Amniotic epithelial cell (primary cell): ENCODE results near the gene SRPK1.
A peak's percentile ranks its signal among the peaks of the same experiment; 100 is the strongest.
"Not testable (repeated sequence)": the region's sequence is repeated elsewhere in the genome, so short reads cannot be mapped to it uniquely, and the experiment has no call there.

Experiments used
- DNase-seq: peaks from one replicate; pipeline ENCODE4 v3.0.0-alpha.2; 2010; ENCODE audit warnings: low read depth

Gene SRPK1

GRCh38 chr6:35931120-35931561, 10.2 kb upstream of the SRPK1 start:
- DNase-seq, result no peak

DNA sequence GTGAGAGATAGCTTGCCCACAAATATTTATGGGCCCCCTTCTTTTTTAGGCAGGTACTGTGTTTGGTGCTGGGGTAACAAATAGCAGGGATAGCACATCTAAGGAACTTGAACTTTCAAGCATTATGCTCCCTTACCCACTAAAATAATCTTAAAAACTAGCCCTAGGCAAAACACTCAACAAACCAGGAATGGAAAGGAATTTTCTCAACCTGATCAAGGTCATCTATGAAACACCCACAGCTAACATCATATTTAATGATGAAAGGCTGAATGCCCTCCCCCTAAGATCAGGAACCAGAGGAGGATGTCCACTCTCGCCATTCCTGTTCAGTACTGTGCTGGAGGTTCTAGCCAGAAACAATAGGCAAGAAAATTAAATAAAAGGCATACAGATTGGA, 8.7 kb upstream of the SRPK1 start:
- no peak for DNase-seq

GRCh38 chr6:35926509-35927215, 5.8 kb upstream of the SRPK1 start:
- DNase-seq, result no peak

GRCh38 chr6:35925961-35926360, 5.1 kb upstream of the SRPK1 start:
- no peak for DNase-seq

DNA sequence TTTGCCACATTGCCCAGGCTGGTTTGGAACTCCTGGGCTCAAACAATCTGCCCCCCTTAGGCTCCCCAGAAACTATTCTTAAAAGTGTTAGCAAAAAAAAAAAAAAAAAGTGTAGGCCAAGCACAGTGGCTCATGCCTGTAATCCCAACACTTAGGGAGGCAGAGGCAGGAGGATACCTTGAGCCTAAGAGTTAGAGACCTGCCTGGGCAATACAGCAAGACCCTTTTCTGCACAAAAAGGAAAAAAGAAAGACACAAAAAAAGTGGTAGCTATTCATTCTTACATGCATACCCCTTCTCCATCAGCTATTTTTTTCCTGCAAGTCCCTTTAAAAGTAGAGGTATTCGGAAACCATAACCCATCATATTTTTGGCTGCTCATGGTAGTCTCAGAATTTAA, 3.2 kb upstream of the SRPK1 start:
- no peak for DNase-seq

GRCh38 chr6:35922139-35922554, 1.2 kb upstream of the SRPK1 start:
- no peak for DNase-seq

- peak; percentile 76 for DNase-seq
Measured at GRCh38 chr6:35919827-35920751, 809 bp downstream of the SRPK1 start.

DNA sequence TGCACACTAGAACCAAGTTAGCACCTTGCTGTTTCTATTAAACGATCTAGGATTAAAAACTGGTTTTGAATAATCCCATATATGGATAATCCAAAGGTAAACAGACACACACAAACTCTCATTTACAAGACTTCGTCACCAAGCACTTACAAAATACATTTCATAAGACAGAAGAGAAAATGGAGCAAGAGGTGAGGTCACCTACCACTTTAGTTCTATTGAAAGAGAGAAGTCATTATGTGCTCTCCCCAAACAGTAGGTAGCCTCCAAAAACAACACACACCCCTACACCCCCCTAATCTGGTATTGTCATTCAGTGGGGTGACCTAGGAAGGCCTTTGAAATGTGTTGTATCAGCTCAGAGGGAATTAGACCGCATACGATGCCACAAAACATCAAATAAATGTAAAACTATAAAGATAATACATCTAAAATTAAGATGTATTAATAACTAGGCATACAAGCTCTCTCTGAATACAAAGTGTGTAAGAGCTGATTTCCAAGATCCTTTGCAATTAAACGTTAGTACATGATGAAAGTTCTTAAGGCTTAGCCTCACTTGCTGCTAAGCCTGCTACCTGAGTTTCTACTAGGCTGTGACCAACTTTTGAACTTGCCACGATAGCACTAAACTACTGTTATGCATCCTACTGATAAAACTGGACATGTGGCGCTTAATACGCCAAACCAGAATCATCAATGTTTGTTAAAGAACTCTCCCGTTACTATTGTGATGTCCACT, 1.6 kb downstream of the SRPK1 start:
- DNase-seq, result peak; percentile 75

GRCh38 chr6:35916893-35917292, 4.0 kb downstream of the SRPK1 start:
- DNase-seq, result not testable (repeated sequence)

DNA sequence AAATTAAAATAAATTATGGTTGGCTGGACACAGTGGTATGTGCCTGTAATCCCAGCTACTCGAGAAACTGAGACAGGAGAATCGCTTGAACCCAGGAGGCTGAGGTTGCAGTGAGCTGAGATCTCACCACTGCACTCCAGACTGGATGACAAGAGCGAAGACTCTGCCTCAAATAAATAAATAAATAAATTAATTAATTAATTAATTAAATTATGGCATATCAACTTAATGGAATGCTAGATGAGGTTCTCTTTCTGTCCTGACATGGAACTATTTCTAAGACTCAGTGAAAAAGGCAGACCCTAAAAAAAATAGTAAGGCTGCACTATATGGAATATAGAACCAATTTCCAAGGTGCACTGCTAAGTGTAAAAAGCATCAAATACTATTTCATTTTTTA, 4.8 kb downstream of the SRPK1 start:
- DNase-seq, result no peak

- no peak for DNase-seq
Measured at GRCh38 chr6:35914536-35914935, 6.4 kb downstream of the SRPK1 start.

DNA sequence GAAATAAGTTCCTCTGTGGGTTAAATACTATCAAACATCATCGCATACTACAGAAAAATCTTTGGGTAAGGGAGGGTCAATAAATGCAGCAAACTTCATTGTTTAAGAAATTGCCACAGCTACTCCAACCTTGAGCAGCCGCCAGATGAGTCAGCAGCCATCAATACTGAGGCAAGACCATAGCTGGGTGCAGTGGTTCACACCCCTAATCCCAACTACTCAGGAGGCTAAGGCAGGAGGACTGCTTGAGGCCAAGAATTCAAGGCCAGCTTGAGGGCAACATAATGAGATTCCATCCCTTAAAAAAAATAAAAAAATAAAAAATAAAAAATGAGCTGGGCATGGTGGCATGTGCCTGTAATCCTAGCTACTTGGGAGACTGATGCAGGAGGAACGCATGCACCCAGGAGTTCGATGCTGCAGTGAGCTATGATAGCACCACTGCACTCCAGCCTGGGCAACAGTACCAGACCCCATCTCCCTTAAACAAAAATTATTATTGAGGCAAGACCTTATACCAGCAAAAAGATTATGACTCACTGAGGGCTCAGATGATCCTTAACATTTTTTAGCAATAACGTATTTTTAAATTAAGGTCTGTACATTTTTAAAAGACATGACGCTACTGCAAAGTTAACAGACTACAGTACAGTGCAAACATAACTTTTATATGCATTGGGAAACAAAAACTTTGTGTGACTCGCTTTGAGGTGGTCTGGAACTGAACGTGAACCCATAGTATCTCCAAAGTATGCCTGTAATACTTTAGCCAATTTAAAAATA, 8.8 kb downstream of the SRPK1 start:
- peak; percentile 51 for DNase-seq

- not testable (repeated sequence) for DNase-seq
Measured at GRCh38 chr6:35909571-35909970, 11.3 kb downstream of the SRPK1 start.

DNA sequence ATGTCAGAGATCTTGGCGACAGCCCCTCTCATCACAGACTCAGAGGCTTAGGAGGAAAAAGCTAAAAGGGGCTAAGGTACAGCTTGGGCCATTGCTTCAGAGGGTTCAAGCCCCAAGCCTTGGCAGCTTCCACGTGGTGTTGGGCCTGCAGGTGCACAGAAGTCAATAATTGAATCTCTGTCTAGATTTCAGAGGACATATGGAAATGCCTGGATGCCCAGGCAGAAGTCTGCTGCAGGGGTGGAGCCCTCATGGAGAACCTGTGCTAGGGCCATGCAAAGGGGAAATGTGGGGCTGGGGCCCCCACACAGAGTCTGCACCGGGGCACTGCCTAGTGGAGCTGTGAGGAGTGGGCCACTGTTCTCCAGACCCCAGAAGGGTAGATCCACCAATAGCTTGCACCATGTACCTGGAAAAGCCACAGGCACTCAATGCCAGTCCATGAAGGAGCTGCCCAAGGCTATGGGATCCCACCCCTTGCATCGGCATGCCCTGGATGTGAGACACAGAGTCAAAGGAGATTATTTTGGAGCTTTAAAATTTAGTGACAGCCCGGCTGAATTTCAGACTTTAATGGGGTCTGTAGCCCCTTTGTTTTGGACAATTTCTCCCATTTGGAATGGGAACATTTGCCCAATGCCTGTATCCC, 12.0 kb downstream of the SRPK1 start:
- DNase-seq, result not testable (repeated sequence)

DNA sequence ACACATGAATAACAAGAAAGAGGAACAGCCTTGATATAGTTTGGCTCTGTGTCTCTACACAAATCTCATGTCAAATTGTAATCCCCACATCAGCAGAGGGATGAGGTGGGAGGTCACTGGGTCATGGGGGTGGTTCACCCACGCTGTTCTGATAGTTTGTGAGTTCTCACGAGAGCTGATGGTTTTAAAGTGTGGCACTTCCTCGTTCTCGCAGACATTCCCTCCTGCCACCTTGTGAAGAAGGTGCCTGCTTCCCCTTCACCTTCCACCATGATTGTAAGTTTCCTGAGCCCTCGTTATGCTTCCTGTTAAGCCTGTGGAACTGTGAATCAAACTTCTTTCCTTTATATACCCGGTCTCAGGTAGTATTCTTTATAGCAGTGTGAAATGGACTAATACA, 13.1 kb downstream of the SRPK1 start:
- DNase-seq, result no peak

DNA sequence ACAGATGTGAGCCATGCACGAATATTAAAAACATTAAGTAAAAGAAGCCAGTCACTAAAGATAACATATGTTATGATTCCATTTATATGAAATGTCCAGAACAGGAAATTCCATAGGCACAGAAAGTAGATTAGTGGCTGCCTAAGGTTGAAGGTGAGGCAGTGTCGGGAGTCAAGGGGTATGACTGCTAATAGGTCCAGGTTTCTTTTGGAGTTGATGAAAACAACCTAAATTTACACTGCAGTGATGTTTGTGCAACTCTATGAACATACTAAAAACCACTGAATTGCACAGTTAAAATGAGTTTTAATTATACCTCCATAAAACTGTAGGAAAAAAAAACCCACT, 14.4 kb downstream of the SRPK1 start:
- DNase-seq, result no peak

- peak; percentile 58 for DNase-seq
Measured at GRCh38 chr6:35905841-35906498, 14.9 kb downstream of the SRPK1 start.

DNA sequence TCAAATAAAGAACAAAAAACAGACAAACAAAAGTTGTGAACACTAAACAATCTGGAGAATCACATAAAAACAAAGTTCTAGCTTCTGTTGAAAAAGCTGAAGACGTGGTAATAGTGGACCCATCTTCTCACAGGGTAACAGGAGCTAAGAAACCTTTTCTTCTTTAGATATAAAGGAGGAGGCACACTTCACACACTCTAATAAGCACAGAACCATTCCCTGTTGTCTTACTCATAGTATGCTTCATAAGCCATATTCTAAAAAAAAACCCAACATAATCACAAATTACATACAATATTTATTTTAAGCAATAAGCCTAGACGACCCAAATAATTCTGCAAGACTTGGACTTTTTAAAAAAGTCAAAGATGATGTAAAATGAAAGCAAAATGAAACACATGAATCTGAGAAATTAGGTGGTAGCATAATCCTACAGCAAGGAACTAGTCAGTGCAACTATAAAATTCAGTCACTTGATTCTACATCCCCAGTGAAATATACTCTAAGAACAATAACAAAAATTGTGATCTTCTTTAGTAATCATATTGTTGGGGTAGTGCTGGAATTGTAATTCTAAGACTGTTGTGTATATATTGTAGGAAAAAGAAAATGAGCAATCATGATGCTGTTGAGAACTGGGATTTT, 15.6 kb downstream of the SRPK1 start:
- DNase-seq, result no peak

- no peak for DNase-seq
Measured at GRCh38 chr6:35903679-35904078, 17.2 kb downstream of the SRPK1 start.

DNA sequence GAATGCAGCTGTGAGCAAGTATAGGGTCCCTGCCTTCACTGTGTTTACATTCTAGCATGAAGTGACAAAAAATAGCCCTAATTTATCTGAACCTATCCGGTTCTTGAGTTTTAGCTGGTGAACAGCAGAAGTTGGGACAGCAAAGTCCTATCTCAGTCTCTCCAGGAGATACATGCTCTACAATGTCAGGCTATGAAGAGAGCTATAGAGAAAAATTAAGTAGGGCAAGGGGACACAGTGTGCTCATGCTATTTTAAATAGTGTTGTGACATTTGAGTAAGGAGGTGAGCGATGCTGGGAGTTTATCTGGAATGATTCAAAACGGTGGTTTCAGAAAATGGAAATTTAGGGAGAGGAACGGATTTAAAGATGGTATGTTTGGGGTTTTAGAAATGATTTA, 20.4 kb downstream of the SRPK1 start:
- DNase-seq, result no peak
